Measurements from ENCODE around the gene BORA. TPM values are rescaled to one million over a fixed set of nuclear protein-coding genes. Genes with fewer than 3 reads are reported as not detected.
"Not testable (repeated sequence)": the region's sequence is repeated elsewhere in the genome, so short reads cannot be mapped to it uniquely, and the experiment has no call there.

BORA gene
- 7.5 TPM for total RNA-seq

- H3K27me3 ChIP-seq (ENCODE audit: insufficient read depth, low read length), result no peaks in the 10 kb centered on the region
- H3K9me3 ChIP-seq (ENCODE audit: low read depth, low read length), result no peaks in the 10 kb centered on the region
- H3K4me1 ChIP-seq (ENCODE audit: insufficient read depth, low read length), result peaks cover 30% of the 10 kb centered on the region
- H3K4me3 ChIP-seq (ENCODE audit: low read length), result peak within 1 kb of the TSS; percentile 89
Observed at GRCh38 chr13:72727417-72728289, at the start of gene BORA, which contains the start of gene MZT1. Gene BORA, plus strand, starts transcription at chr13:72727923. Its CDS starts 1,018 bp downstream, at chr13:72728941. Gene MZT1, minus strand, starts transcription at chr13:72727629. Its CDS starts 27 bp downstream, at chr13:72727602.

DNA sequence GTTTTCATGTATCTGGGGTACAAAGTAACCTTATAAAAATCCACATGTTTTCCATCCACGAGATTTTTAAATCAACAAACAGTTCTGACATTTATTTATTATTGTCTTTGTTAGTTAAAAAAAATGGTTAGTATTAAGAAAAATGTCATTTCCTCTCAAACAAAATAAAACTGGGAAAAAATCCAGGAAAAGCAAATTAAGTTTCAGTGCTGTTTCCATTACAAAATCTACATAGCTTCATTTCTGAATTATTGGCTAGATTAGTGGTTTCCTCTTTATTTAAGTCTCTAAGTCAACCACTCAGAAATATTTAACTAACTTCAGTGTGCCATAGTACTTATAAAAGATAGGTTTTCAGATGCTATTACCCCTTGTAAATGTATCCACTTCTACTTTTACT, 49.4 kb upstream of the BORA start:
- H3K9me3 ChIP-seq (ENCODE audit: low read depth, low read length), result no peaks in the 10 kb centered on the region
- H3K4me3 ChIP-seq (ENCODE audit: low read length), result no peak overlapping the region
- H3K27me3 ChIP-seq (ENCODE audit: insufficient read depth, low read length), result no peaks in the 10 kb centered on the region
- H3K4me1 ChIP-seq (ENCODE audit: insufficient read depth, low read length), result peaks cover 5% of the 10 kb centered on the region

DNA sequence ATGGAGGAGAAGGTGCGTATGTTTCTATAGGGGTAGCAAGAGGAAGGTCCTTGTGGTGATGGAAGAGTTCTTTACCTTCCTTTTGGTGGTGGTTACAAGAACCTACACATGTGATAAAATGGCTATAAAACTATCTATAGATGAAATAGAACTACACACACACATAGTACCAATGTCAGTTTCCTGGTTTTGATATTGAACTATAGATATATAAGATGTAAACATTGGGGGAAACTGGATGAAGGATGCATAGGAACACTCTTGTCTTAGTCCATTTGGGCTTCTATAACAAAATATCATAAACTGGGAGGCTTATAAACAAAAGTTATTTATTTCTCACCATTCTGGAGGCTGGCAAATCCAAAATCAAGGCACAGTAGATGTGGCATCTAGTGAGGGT, 47.4 kb upstream of the BORA start:
- Histone ChIP-seq H3K9me3 (ENCODE audit: low read depth, low read length) (no peaks in the 10 kb centered on the region), H3K4me3 (ENCODE audit: low read length) (no peak overlapping the region), H3K27me3 (ENCODE audit: insufficient read depth, low read length) (no peaks in the 10 kb centered on the region), H3K4me1 (ENCODE audit: insufficient read depth, low read length) (peaks cover 5% of the 10 kb centered on the region)

DNA sequence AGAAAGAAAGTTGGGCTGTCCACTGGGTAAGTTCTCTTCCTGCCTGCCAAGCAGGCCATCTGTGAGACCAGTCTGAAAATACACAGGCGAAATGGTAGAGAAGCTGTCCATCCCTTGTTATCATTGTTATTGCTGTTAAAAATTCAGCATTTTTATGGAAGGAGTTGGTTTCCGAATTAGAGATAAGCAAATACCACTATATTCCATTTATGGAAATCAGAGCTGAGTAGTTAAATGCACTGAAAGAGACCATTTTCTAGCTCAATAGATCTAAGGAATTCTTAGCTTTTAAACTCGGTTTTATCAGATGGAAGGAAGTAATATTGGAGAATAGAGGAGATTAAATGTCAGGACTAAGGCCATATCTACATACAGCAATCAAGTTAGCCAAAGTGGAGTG, 41.0 kb upstream of the BORA start:
- H3K4me1 ChIP-seq (ENCODE audit: insufficient read depth, low read length), result no peaks in the 10 kb centered on the region
- no peaks in the 10 kb centered on the region for H3K27me3 ChIP-seq (ENCODE audit: insufficient read depth, low read length)
- no peaks in the 10 kb centered on the region for H3K9me3 ChIP-seq (ENCODE audit: low read depth, low read length)
- H3K4me3 ChIP-seq (ENCODE audit: low read length), result no peak overlapping the region

DNA sequence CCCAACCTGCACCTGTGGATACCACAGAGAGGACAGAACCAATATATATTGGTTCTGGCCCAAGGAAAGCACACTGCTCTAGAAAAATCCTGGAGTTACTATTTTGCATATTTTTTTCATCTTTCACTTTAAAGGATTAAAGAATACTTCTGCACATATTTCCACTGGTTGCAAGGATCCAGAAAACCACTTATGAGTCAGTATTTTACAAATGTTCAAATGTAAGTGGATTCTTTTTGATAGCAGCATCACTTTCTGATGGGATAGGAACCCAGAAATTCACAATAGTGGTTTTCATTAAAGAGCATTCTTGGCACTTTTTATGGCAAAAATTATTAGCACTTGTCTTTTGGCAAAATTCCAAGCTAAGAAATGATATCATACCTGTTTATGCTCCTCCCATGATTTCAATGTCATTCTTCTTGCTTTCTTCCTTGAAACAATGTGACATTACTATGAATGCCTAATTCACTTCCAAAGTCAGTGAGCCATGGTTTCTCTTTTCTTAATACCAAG, 38.5 kb upstream of the BORA start:
- Histone ChIP-seq H3K4me1 (ENCODE audit: insufficient read depth, low read length) (no peaks in the 10 kb centered on the region), H3K27me3 (ENCODE audit: insufficient read depth, low read length) (no peaks in the 10 kb centered on the region), H3K9me3 (ENCODE audit: low read depth, low read length) (no peaks in the 10 kb centered on the region), H3K4me3 (ENCODE audit: low read length) (no peak overlapping the region)

GRCh38 chr13:72692884-72693514, 34.7 kb upstream of the BORA start:
- no peaks in the 10 kb centered on the region for H3K9me3 ChIP-seq (ENCODE audit: low read depth, low read length)
- no peak overlapping the region for H3K4me3 ChIP-seq (ENCODE audit: low read length)
- H3K4me1 ChIP-seq (ENCODE audit: insufficient read depth, low read length), result no peaks in the 10 kb centered on the region
- H3K27me3 ChIP-seq (ENCODE audit: insufficient read depth, low read length), result no peaks in the 10 kb centered on the region

DNA sequence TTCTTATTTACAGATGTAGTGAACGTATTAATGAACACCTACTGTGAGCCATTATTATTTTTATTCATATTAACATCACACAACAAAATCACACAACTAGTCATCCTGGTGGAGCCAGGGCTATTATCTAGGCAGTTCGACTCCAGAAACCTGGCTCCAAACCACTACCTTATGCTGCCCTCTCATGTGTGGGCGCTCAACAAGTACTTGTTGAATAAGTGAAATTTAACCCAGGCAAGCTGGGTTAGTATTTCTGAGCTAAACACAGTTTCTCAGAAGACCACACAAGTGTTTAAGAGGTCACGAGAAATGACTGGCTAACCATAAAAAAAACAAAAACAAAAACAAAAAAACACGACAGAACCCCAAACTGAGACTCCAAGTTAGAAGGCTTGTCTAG, 33.9 kb upstream of the BORA start:
- H3K27me3 ChIP-seq (ENCODE audit: insufficient read depth, low read length), result no peaks in the 10 kb centered on the region
- H3K9me3 ChIP-seq (ENCODE audit: low read depth, low read length), result no peaks in the 10 kb centered on the region
- H3K4me1 ChIP-seq (ENCODE audit: insufficient read depth, low read length), result no peaks in the 10 kb centered on the region
- no peak overlapping the region for H3K4me3 ChIP-seq (ENCODE audit: low read length)

GRCh38 chr13:72694314-72694713, 33.4 kb upstream of the BORA start:
- Histone ChIP-seq H3K9me3 (ENCODE audit: low read depth, low read length) (no peaks in the 10 kb centered on the region), H3K4me3 (ENCODE audit: low read length) (no peak overlapping the region), H3K27me3 (ENCODE audit: insufficient read depth, low read length) (no peaks in the 10 kb centered on the region), H3K4me1 (ENCODE audit: insufficient read depth, low read length) (no peaks in the 10 kb centered on the region)

- H3K9me3 ChIP-seq (ENCODE audit: low read depth, low read length), result no peaks in the 10 kb centered on the region
- no peak overlapping the region for H3K4me3 ChIP-seq (ENCODE audit: low read length)
- H3K4me1 ChIP-seq (ENCODE audit: insufficient read depth, low read length), result no peaks in the 10 kb centered on the region
- H3K27me3 ChIP-seq (ENCODE audit: insufficient read depth, low read length), result no peaks in the 10 kb centered on the region
Observed at GRCh38 chr13:72696579-72696978, 31.1 kb upstream of the BORA start.

- Histone ChIP-seq H3K4me3 (ENCODE audit: low read length) (no peak overlapping the region), H3K27me3 (ENCODE audit: insufficient read depth, low read length) (no peaks in the 10 kb centered on the region), H3K9me3 (ENCODE audit: low read depth, low read length) (no peaks in the 10 kb centered on the region), H3K4me1 (ENCODE audit: insufficient read depth, low read length) (no peaks in the 10 kb centered on the region)
Observed at GRCh38 chr13:72698164-72698563, 29.6 kb upstream of the BORA start.

DNA sequence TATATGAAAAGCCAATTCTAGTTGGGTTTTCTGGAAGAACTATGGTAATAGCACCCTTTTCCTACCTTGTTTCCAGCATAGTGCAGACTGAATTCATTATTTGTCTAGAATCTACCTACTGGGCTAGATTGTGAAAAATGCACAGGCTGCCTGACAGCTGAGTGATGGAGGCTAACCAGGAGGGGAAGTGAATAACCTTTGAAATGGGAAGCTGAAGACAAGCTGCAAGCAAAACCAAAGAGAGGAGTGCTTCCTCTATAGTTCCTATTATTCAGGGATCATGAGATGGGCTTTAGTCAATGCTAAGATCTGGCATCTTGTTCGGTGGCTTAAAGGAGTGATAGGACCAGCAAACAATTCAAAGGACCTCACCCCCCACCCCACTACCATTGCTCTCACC, 27.2 kb upstream of the BORA start:
- Histone ChIP-seq H3K9me3 (ENCODE audit: low read depth, low read length) (no peaks in the 10 kb centered on the region), H3K4me1 (ENCODE audit: insufficient read depth, low read length) (no peaks in the 10 kb centered on the region), H3K4me3 (ENCODE audit: low read length) (no peak overlapping the region), H3K27me3 (ENCODE audit: insufficient read depth, low read length) (no peaks in the 10 kb centered on the region)

- Histone ChIP-seq H3K4me1 (ENCODE audit: insufficient read depth, low read length) (no peaks in the 10 kb centered on the region), H3K4me3 (ENCODE audit: low read length) (no peak overlapping the region), H3K27me3 (ENCODE audit: insufficient read depth, low read length) (no peaks in the 10 kb centered on the region), H3K9me3 (ENCODE audit: low read depth, low read length) (no peaks in the 10 kb centered on the region)
Observed at GRCh38 chr13:72716776-72717175, 10.9 kb upstream of the BORA start.

DNA sequence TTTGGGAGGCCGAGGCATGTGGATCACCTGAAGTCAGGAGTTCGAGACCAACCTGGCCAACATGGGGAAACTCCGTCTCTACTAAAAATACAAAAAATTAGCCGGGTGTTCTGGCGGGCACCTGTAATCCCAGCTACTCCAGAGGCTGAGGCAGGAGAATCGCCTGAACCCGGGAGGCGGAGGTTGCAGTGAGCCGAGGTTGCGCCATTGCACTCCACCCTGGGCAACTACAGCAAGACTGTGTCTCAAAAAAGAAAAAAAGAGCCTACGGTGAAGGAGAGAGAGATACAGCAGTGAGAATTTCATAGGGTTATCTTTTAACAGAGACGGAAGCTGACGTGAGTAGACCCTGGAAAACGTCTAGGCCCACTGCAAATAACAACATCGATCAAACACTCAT, 1.5 kb upstream of the BORA start:
- not testable (repeated sequence) for H3K4me3 ChIP-seq (ENCODE audit: low read length); H3K27me3 ChIP-seq (ENCODE audit: insufficient read depth, low read length)

DNA sequence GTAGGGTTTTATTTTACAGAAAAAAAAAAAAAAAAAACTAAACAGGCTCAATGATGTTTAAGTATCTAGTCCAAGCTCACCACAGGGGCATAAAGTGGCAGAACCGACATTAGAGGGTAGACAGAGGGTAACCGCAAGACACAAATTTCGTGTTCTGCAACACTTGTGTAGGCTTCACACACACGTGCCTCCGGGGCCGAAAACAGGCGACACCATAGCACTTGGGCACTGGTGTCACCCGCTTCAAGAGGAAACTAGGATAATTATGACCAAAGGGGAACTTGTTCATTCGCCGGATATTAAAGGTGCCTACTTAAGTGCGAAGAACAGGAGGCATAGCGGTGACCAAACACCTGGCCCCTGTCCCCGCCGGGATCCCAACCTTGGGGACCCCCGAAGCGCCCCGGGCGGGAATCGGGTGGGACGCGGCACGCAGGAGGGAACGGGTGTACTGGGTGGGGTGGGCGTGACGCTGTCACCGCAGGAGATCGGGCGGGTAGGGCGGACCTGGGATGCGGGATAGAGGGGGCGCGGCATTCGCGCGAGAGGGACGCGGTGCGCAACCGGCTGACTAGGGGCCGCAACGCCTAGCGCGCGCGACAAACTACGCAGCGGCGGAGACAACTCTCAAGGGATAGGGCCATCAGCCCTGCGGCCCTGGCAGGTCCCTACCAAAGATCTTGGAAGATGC, 852 bp upstream of the BORA start:
- peak overlapping the region; percentile 89 for H3K4me3 ChIP-seq (ENCODE audit: low read length)
- H3K9me3 ChIP-seq (ENCODE audit: low read depth, low read length), result no peaks in the 10 kb centered on the region
- H3K27me3 ChIP-seq (ENCODE audit: insufficient read depth, low read length), result no peaks in the 10 kb centered on the region
- H3K4me1 ChIP-seq (ENCODE audit: insufficient read depth, low read length), result peaks cover 30% of the 10 kb centered on the region

More for the DNA sequence above, 1.5 kb upstream of the BORA start:
- peaks cover 30% of the 10 kb centered on the region for H3K4me1 ChIP-seq (ENCODE audit: insufficient read depth, low read length)
- H3K9me3 ChIP-seq (ENCODE audit: low read depth, low read length), result not testable (repeated sequence)

DNA sequence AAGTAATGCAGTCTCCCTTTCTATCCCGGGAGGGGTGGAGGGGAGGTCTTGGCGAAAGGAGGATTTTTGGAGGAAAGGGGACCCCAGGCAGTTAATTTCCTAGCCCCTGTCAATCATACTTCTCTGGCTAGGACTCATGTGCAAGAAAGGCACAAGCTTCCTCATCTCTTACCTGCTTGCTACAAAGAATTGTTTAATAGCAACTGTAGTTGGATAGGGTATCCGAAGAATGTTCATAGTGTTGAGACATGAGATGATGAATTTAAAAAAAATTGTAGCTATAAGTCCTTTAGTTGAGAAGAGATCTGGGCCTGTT, 525 bp downstream of the BORA start:
- peak overlapping the region; percentile 89 for H3K4me3 ChIP-seq (ENCODE audit: low read length)
- H3K4me1 ChIP-seq (ENCODE audit: insufficient read depth, low read length), result peaks cover 30% of the 10 kb centered on the region
- no peaks in the 10 kb centered on the region for H3K27me3 ChIP-seq (ENCODE audit: insufficient read depth, low read length)
- H3K9me3 ChIP-seq (ENCODE audit: low read depth, low read length), result no peaks in the 10 kb centered on the region

Data from mononuclear cell (primary cell).